ENCODE data around the gene PDZRN3. TPM values are rescaled to one million over a fixed set of nuclear protein-coding genes. Genes with fewer than 3 reads are reported as not detected.

Gene PDZRN3
- total and polyA plus RNA-seq, 2 experiments from 2014 or later, result 22.3 to 35.6 TPM

DNA sequence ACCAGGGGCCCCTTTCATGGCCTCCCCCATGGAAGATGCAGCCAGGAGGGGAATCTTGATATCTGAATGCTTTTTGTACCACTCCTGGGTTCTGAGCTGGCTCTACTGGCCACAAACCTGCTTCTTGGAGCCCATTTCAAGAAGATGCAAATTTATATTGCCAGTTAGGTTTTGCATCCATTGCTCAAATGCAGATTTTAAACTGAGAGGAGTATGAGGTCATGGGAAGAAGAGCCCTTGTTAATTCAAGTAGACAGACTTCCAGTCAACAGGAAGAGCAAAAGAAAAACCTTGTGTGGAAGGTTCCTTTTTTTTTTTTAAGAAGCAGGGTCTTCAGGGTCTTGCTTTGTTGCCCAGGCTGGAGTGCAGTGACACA lies 133.5 kb downstream of the PDZRN3 start:
- TF ChIP-seq EZH2 (IDR thresholded peaks at IDR 0.05; ENCODE audit: insufficient read depth, poor library complexity, severe bottlenecking) (no peak), EZH2phosphoT487 (IDR thresholded peaks at IDR 0.05; ENCODE audit: insufficient read depth, low read depth) (no peak)
- Histone ChIP-seq H3K4me2 (ENCODE audit: unreplicated experiment) (no peak overlapping the region), H3K27me3 (replicated peaks; ENCODE audit: insufficient read depth) (no peaks in the 10 kb centered on the region), H3K79me2 (ENCODE audit: insufficient read depth) (peaks cover 86% of the 10 kb centered on the region), H3K9me2 (ENCODE audit: insufficient read depth) (no peaks in the 10 kb centered on the region), H3F3A (ENCODE audit: insufficient read depth) (peaks cover 18% of the 10 kb centered on the region), H3K36me3 (ENCODE audit: low read depth) (no peaks in the 10 kb centered on the region), H2AFZ (no peak overlapping the region), H3K27ac (no peak overlapping the region), H3K4me1 (ENCODE audit: insufficient read depth) (peaks cover 36% of the 10 kb centered on the region), H3K4me3 (no peak overlapping the region), H3K9ac (no peak overlapping the region), H4K20me1 (ENCODE audit: insufficient read depth) (no peaks in the 10 kb centered on the region), H3K9me3 (ENCODE audit: low read depth) (no peaks in the 10 kb centered on the region)
- in situ Hi-C loops (cut with MboI), result loop anchor here (10.0 kb wide), 1 partner anchor 386 kb away; no protein-coding TSS in a partner anchor
- no peak for DNase-seq

DNA sequence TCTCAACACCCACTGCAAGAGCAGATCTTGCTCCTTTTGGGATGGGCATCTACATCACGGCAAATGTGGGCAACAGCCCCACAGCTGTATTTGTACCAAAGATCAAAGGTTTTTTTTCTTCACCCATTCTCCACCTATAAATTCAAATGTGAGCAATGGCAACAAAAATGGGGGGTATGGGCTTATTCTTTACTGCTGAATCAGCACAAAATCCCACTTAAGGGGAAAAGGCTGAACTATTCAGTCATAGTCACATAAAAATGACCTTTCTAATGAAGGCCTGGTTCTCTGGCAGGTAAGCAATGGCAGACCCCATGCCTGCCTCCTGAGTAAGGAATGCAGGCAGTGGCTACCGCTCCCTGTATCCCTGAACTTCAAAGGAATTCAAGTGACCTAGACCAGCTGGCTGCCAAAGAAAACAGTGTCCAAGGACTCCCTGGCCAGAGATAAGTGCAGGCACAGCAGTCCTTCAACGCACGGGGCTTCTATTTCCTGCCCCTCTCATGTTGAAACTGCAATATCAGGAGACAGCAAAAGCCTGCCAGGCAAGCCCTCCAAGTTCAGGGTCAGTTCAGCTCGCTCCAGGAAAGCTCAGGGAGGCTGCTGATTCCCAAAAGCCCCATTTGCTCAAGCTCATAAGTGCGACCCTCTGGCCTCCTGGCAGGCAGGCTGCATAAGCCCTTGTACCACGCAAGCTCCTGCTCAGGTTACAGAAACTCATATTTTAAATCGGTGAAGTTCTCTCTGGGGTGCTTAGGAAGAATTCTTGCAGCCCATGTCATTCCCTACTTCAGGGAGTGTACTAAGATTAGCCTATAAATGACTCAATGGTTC lies 134.1 kb downstream of the PDZRN3 start:
- Histone ChIP-seq H3K27me3 (replicated peaks; ENCODE audit: insufficient read depth) (no peaks in the 10 kb centered on the region), H2AFZ (no peak overlapping the region), H3K4me1 (ENCODE audit: insufficient read depth) (peaks cover 36% of the 10 kb centered on the region), H3K4me2 (ENCODE audit: unreplicated experiment) (no peak overlapping the region), H3K4me3 (no peak overlapping the region), H3K9me2 (ENCODE audit: insufficient read depth) (no peaks in the 10 kb centered on the region), H3K9ac (no peak overlapping the region), H3K27ac (no peak overlapping the region), H3K9me3 (ENCODE audit: low read depth) (no peaks in the 10 kb centered on the region), H4K20me1 (ENCODE audit: insufficient read depth) (no peaks in the 10 kb centered on the region), H3F3A (ENCODE audit: insufficient read depth) (peaks cover 18% of the 10 kb centered on the region), H3K36me3 (ENCODE audit: low read depth) (no peaks in the 10 kb centered on the region), H3K79me2 (ENCODE audit: insufficient read depth) (peaks cover 86% of the 10 kb centered on the region)
- no peak for DNase-seq
- TF ChIP-seq EZH2 (IDR thresholded peaks at IDR 0.05; ENCODE audit: insufficient read depth, poor library complexity, severe bottlenecking), result no peak
- TF ChIP-seq EZH2phosphoT487 (IDR thresholded peaks at IDR 0.05; ENCODE audit: insufficient read depth, low read depth), result no peak
- in situ Hi-C loops (cut with MboI), result loop anchor here (10.0 kb wide), 1 partner anchor 386 kb away; no protein-coding TSS in a partner anchor
- WGBS, 2 experiments (ENCODE audit: low coverage in 1 of 2, low lambda C conversion rate in 2 of 2, missing lambda C conversion rate in 2 of 2), result 68 to 72% methylated on average over 8 of the region's 8 CpGs

DNA sequence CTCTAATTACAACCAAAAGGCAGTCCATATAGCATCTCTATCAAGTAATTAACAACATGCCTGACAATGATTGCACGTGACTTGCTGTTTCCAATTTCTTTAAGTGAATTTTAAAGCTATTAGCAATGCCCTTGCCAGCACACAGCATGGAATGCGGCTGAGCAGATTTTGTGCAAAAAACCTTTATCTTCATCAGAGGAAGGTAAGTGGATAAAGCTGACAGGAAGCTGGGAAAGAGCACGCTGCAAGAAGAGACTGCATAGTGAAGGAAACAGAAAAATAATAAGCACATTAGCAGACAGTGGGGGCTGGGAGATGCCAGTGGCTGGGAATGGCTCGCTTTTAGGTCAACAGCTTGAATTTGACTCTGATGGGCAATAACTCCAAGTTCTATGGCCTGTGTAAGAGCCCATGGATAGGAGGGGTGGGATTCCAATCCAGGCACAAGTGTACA lies 138.8 kb downstream of the PDZRN3 start:
- Histone ChIP-seq H3K36me3 (ENCODE audit: low read depth) (no peaks in the 10 kb centered on the region), H3K4me1 (ENCODE audit: insufficient read depth) (peaks cover 24% of the 10 kb centered on the region), H3K9me2 (ENCODE audit: insufficient read depth) (no peaks in the 10 kb centered on the region), H3K9me3 (ENCODE audit: low read depth) (no peaks in the 10 kb centered on the region), H3K79me2 (ENCODE audit: insufficient read depth) (peaks cover 92% of the 10 kb centered on the region), H3K27me3 (replicated peaks; ENCODE audit: insufficient read depth) (no peaks in the 10 kb centered on the region), H2AFZ (no peak overlapping the region), H3K27ac (no peak overlapping the region), H3F3A (ENCODE audit: insufficient read depth) (no peaks in the 10 kb centered on the region), H3K9ac (no peak overlapping the region), H3K4me3 (no peak overlapping the region), H3K4me2 (ENCODE audit: unreplicated experiment) (no peak overlapping the region), H4K20me1 (ENCODE audit: insufficient read depth) (no peaks in the 10 kb centered on the region)
- in situ Hi-C loops (cut with MboI), result no loop called here
- no peak for TF ChIP-seq EZH2 (IDR thresholded peaks at IDR 0.05; ENCODE audit: insufficient read depth, poor library complexity, severe bottlenecking)
- no peak for TF ChIP-seq EZH2phosphoT487 (IDR thresholded peaks at IDR 0.05; ENCODE audit: insufficient read depth, low read depth)
- WGBS, 2 experiments (ENCODE audit: low coverage in 1 of 2, low lambda C conversion rate in 2 of 2, missing lambda C conversion rate in 2 of 2), result 79 to 81% methylated on average over 4 of the region's 4 CpGs
- DNase-seq, result no peak

DNA sequence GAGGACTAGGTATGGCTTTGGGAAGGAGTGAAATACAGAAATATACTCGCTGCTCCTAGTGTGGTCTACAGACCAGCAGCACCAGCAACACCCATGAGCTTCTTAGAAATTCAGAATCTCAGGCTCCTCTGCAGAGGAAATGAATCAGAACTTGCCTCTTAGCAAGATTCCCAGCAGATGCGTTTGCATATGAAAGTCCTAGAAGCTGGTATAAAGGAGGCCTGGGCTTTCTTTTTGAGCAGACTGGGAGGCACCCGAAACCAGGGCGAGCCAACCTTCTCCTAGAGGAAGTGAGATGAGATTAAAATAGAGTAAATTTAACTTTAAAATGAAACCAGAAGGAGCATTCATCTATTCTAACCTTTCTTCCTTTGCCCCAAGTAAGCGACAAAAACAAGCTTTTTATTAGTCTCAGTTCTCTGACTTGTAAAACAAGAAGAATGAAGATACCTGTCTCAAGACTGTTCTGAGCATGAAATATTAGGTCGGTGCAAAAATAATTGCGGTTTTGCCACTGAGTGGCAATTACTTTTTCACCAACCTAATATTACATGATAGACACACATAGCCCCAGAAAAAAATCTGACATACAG lies 140.0 kb downstream of the PDZRN3 start:
- in situ Hi-C loops (cut with MboI), result no loop called here
- DNase-seq, result peak; percentile 67
- Histone ChIP-seq H3K9ac (no peak overlapping the region), H3K79me2 (ENCODE audit: insufficient read depth) (peaks cover 83% of the 10 kb centered on the region), H3K4me2 (ENCODE audit: unreplicated experiment) (peak overlapping the region; percentile 27), H2AFZ (peak overlapping the region; percentile 25; the same call in 1 of the 2 replicates), H3K9me2 (ENCODE audit: insufficient read depth) (no peaks in the 10 kb centered on the region), H3K9me3 (ENCODE audit: low read depth) (no peaks in the 10 kb centered on the region), H4K20me1 (ENCODE audit: insufficient read depth) (no peaks in the 10 kb centered on the region), H3K27me3 (replicated peaks; ENCODE audit: insufficient read depth) (no peaks in the 10 kb centered on the region), H3F3A (ENCODE audit: insufficient read depth) (no peaks in the 10 kb centered on the region), H3K27ac (peak overlapping the region; percentile 34), H3K36me3 (ENCODE audit: low read depth) (no peaks in the 10 kb centered on the region), H3K4me1 (ENCODE audit: insufficient read depth) (peaks cover 29% of the 10 kb centered on the region), H3K4me3 (no peak overlapping the region)
- no peak for TF ChIP-seq EZH2phosphoT487 (IDR thresholded peaks at IDR 0.05; ENCODE audit: insufficient read depth, low read depth)
- TF ChIP-seq EZH2 (IDR thresholded peaks at IDR 0.05; ENCODE audit: insufficient read depth, poor library complexity, severe bottlenecking), result no peak
- 68 to 69% methylated on average over 7 of the region's 7 CpGs for WGBS, 2 experiments (ENCODE audit: low coverage in 1 of 2, low lambda C conversion rate in 2 of 2, missing lambda C conversion rate in 2 of 2)
